Measurements from ENCODE around the gene NPIPB12.
"Not testable (repeated sequence)": the region's sequence is repeated elsewhere in the genome, so short reads cannot be mapped to it uniquely, and the experiment has no call there.

The NPIPB12 gene

GRCh38 chr16:29506308-29506707 lies at the start of gene NPIPB12:
NPIPB12 (minus strand) TSS chr16:29506408.
- DNase-seq = not testable (repeated sequence)

DNA sequence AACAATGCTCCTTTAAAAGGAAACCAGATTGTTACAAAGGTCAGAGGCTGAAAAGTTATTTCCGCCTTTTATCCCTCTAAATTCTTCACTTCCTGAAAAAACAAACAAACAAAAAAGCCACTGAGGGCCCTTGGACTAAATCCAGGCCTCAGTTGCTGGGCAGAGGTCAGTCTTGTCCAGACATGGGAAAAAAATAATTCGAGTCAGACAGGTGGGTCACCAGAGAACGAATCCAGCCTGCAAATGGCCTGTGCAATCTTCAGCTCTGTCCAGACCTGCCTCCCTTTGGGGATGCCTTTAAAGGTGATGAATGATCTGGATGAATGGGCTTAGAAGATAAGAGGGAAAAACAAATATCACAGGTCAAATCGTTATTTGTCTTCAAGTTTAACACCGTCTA lies 15.3 kb upstream of the NPIPB12 start:
- DNase-seq = not testable (repeated sequence)

DNA sequence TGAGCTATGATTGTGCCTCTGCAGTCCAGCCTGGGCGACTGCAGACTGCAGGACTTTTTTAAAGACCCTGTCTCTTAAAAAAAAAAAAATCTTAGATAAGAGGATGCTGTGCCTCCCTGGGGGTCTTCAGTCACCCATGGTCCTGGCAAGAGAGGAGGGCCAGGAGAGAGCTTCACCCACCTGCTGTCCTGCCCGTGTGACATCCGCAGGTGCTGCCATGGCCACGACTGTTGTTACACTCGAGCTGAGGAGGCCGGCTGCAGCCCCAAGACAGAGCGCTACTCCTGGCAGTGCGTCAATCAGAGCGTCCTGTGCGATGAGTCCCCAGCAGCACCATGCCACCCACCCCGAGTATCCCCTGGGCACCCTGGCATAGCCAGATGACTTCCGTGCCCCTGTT lies 23.9 kb downstream of the NPIPB12 start:
- DNase-seq = not testable (repeated sequence)

DNA sequence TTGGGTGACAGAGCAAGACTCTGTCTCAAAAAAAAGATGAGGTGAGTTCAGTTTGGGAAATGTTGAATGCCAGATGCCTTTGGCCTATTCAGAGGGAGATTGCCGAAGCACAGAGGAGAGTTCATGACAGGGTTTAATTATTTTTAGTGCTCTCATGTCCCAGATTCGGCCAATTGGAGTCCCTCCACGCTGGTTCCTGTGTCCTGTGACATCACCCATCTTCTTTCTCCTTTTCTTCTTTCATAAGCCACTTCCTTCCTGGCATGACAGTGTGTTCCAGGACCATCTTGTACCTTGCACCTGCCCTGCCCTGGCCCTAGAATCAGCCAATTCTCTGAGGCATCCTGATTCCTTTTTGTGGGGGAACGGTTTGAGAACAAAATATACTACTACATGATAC lies 34.1 kb downstream of the NPIPB12 start:
- DNase-seq = not testable (repeated sequence)

DNA sequence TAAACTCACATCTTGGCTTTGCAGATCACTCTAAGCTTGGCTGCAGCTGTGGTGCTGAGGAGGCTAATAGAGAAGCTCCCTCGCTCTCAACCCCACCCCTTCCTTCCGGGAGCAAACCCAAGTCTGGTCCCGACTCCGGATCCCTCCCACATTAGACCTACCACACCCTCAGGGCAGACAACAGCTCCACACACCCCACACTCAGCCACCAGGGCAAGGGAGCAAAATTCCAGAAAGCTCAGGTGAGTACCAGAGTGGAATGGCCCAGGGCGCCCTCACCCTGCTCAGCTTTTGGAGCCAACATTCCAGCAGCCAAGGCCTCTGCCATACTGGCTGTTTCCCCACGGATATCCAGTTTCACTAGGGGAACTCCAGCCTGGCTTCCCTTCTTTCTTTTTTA lies 36.5 kb downstream of the NPIPB12 start:
- DNase-seq = not testable (repeated sequence)

- not testable (repeated sequence) for DNase-seq
Measured at GRCh38 chr16:29467654-29468366, 38.4 kb downstream of the NPIPB12 start.

DNA sequence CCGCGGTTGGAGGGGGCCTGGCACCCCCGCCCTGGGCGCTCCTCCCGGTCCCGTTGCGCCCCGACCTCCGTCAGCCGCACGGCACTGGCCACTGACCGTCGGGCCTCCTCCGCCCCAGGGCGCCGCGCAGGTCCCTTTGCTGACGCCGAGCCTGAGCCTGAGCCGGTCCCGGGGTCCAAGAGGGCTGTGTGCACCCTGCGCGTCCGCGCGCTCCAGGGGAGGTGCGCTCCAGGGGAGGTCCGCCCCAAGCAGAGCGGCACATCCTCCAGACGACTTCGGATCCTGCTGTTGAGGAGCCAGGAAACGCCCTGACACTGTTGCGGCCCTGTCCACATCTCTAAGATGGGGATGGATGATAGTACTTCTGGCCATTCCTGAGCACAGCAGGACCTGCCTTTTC lies 39.3 kb downstream of the NPIPB12 start:
- not testable (repeated sequence) for DNase-seq

GRCh38 chr16:29465985-29466824 lies 40.0 kb downstream of the NPIPB12 start:
- DNase-seq = not testable (repeated sequence)

- not testable (repeated sequence) for DNase-seq
Measured at GRCh38 chr16:29460647-29461030, 45.6 kb downstream of the NPIPB12 start.

DNA sequence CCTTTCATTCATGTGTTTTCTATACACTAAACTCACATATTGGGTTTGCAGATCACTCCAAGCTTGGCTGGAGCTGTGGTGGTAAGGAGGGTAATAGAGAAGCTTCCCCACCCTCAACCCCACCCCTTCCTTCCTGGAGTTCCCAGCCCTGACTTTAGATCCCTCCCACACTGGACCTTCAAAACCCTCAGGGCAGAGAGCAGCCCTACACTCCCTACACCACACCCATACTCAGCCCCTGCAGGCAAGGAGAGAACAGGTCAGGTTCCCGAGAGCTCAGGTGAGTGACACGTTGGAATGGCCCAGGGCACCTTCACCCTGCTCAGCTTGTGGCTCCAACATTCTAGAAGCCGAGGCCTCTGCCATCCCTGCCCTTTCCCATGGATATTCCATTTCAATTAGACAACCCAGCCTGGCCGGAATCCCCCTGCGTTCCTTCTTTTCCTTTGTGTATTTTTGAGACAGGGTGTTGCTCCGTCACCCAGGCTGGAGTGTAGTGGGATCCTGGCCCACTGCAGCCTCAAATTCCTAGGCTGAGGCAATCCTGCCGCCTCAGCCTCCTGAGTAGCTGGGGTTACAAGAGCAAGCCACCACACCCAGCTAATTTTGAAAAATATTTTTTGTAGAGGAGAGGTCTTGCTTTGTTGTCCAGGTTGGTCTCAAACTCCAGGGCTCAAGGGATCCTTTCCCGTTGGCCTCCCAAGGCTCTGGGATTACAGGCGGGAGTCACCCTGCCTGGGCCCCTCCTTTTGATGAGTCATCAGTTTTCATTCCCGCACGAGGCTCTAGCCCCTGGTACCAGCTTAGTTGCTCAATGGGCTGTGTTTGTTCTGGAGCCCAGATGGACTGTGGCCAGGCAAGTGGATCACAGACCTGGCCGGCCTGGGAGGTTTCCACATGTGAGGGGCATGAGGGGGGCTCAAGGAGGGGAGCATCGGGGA lies 46.2 kb downstream of the NPIPB12 start, which contains the start of gene SULT1A4:
SULT1A4 (plus strand) TSS at position 208 of the 941 bp plus-strand sequence. CDS start 1,473 bp downstream, outside the sequence.
- not testable (repeated sequence) for DNase-seq

DNA sequence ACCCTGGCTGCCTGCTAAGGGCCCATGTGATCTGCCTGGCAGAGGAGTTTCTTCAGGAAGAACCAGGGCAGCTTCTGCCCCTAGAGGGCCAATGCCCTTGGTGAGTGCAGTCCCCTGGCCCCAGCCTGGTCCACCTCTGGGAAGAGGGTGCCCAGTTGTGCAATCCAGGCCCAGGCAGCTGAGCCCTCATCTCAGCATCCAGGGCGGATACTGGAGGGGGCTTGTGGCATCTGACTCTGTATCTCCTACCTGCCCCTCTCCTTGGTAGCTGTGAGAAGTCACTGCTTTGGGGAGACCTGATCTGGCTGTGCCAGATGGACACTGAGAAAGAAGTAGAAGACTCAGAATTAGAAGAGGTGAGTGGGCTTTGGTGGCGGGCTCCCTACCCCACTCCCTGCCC lies 48.5 kb downstream of the NPIPB12 start:
- not testable (repeated sequence) for DNase-seq

GRCh38 chr16:29454828-29455227 lies 51.4 kb downstream of the NPIPB12 start:
- not testable (repeated sequence) for DNase-seq

DNA sequence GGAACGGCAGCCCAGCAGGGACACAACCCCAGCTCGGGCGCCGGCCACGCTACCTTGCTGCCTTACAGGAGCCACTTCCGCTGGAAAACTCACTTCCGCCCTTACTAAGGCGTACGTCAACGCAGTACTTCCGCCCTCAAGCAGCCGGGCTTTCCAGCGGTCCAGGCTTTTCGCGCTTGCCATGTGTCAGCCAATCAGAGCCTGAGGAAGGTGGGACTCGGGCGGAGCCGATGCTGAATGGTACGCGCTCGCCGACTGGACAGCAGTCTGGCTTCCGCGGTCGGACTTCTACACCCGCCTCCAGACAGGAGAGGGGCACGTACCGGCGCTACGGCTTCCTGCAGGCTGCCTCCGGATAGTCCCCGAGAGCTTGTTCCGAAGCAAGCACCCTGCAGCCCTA lies 51.9 kb downstream of the NPIPB12 start, which contains the start of the genes BOLA2 and SLX1B:
BOLA2 (minus strand) TSS at position 83 of the 400 bp plus-strand sequence. CDS start 98 bp downstream, outside the sequence.
SLX1B (plus strand) TSS at position 265 of the 400 bp plus-strand sequence.
- not testable (repeated sequence) for DNase-seq

GRCh38 chr16:29453754-29454153 lies 52.5 kb downstream of the NPIPB12 start:
- not testable (repeated sequence) for DNase-seq

All from kidney glomerular epithelial cell (primary cell).